Activated CD4-positive, alpha-beta T cell treated with anti-CD3 and anti-CD28 coated beads, Interleukin-2, amount 10 ng/mL, durations not matched to agents 24 days and 14 days (primary cell): ENCODE measurements around the gene GABPB2. TPM values are rescaled to one million over a fixed set of nuclear protein-coding genes. Genes with fewer than 3 reads are reported as not detected.
"Not testable (repeated sequence)": the region's sequence is repeated elsewhere in the genome, so short reads cannot be mapped to it uniquely, and the experiment has no call there.

Experiments
- DNase-seq: peaks from one replicate; pipeline ENCODE4 v3.0.0; 2022
- H3K27ac Mint-ChIP-seq: one replicate; pipeline ENCODE4 v1.8.0; 2022; ENCODE audit warnings: mild to moderate bottlenecking, mixed read lengths
- H3K27me3 Mint-ChIP-seq: one replicate; pipeline ENCODE4 v1.8.0; 2022; ENCODE audit warnings: mixed read lengths
- H3K36me3 Mint-ChIP-seq: one replicate; pipeline ENCODE4 v1.8.0; 2022; ENCODE audit warnings: low read depth, mild to moderate bottlenecking, mixed read lengths
- H3K4me1 Mint-ChIP-seq: one replicate; pipeline ENCODE4 v1.8.0; 2021; ENCODE audit warnings: mixed read lengths
- H3K4me3 Mint-ChIP-seq: one replicate; pipeline ENCODE4 v1.8.0; 2022; ENCODE audit warnings: mild to moderate bottlenecking, moderate library complexity, mixed read lengths
- H3K9me3 Mint-ChIP-seq: one replicate; pipeline ENCODE4 v1.8.0; 2021; ENCODE audit warnings: mixed read lengths
- intact Hi-C: fragments of 100-400 bp; cut with micrococcal nuclease; formaldehyde crosslinking; loops from one replicate; pipeline ENCODE4 v1.15.1; 2023
- total RNA-seq: library from RNA; stranded (reverse); gene quantifications from 2 replicates; pipeline ENCODE4 v1.2.3, GENCODE V29; 2022

GABPB2 gene
- total RNA-seq, 1 donor from 2014 or later: 19.4 TPM

- Mint-ChIP-seq H3K27me3 (no peaks in the 10 kb centered on the region), H3K4me1 (peaks cover 27% of the 10 kb centered on the region), H3K4me3 (no peak overlapping the region), H3K9me3 (no peaks in the 10 kb centered on the region), H3K27ac (no peak overlapping the region), H3K36me3 (peaks cover 10% of the 10 kb centered on the region)
- no peak for DNase-seq
- intact Hi-C loops: no loop called here
Observed at GRCh38 chr1:151065089-151065645, 5.4 kb upstream of the GABPB2 start.

GRCh38 chr1:151067185-151067584, 3.4 kb upstream of the GABPB2 start:
- Mint-ChIP-seq H3K27ac (no peak overlapping the region), H3K4me1 (peaks cover 15% of the 10 kb centered on the region), H3K9me3 (no peaks in the 10 kb centered on the region), H3K27me3 (no peaks in the 10 kb centered on the region), H3K36me3 (peaks cover 10% of the 10 kb centered on the region), H3K4me3 (no peak overlapping the region)
- intact Hi-C loops: no loop called here
- no peak for DNase-seq

- intact Hi-C loops: no loop called here
- Mint-ChIP-seq H3K27ac (peak overlapping the region; percentile 99), H3K9me3 (no peaks in the 10 kb centered on the region), H3K4me1 (peaks cover 17% of the 10 kb centered on the region), H3K4me3 (peak overlapping the region; percentile 91), H3K36me3 (peaks cover 11% of the 10 kb centered on the region), H3K27me3 (no peaks in the 10 kb centered on the region)
- no peak for DNase-seq
Observed at GRCh38 chr1:151069103-151069486, 1.5 kb upstream of the GABPB2 start.

GRCh38 chr1:151072224-151072623, 1.7 kb downstream of the GABPB2 start:
- peaks cover 17% of the 10 kb centered on the region for H3K4me1 Mint-ChIP-seq
- H3K27me3 Mint-ChIP-seq: no peaks in the 10 kb centered on the region
- intact Hi-C loops: no loop called here
- H3K27ac Mint-ChIP-seq: no peak overlapping the region
- peaks cover 10% of the 10 kb centered on the region for H3K36me3 Mint-ChIP-seq
- DNase-seq: no peak
- H3K4me3 Mint-ChIP-seq: peak overlapping the region; percentile 91
- no peaks in the 10 kb centered on the region for H3K9me3 Mint-ChIP-seq

GRCh38 chr1:151085953-151086559, 15.5 kb downstream of the GABPB2 start:
- Mint-ChIP-seq H3K4me1 (no peaks in the 10 kb centered on the region), H3K4me3 (no peak overlapping the region), H3K27ac (no peak overlapping the region), H3K36me3 (peaks cover 10% of the 10 kb centered on the region), H3K27me3 (no peaks in the 10 kb centered on the region), H3K9me3 (no peaks in the 10 kb centered on the region)
- DNase-seq: no peak
- intact Hi-C loops: no loop called here

GRCh38 chr1:151097426-151097825, 26.9 kb downstream of the GABPB2 start:
- DNase-seq, H3K9me3 Mint-ChIP-seq, H3K27ac Mint-ChIP-seq, intact Hi-C loops, H3K4me1 Mint-ChIP-seq, H3K4me3 Mint-ChIP-seq, H3K36me3 Mint-ChIP-seq, H3K27me3 Mint-ChIP-seq: not testable (repeated sequence)

GRCh38 chr1:151098126-151098525, 27.6 kb downstream of the GABPB2 start:
- intact Hi-C loops: no loop called here
- Mint-ChIP-seq H3K27me3 (no peaks in the 10 kb centered on the region), H3K4me3 (no peak overlapping the region), H3K36me3 (peaks cover 6% of the 10 kb centered on the region), H3K9me3 (no peaks in the 10 kb centered on the region), H3K4me1 (no peaks in the 10 kb centered on the region), H3K27ac (no peak overlapping the region)
- DNase-seq: no peak

GRCh38 chr1:151104630-151105029, 34.1 kb downstream of the GABPB2 start:
- Mint-ChIP-seq H3K9me3 (no peaks in the 10 kb centered on the region), H3K4me1 (no peaks in the 10 kb centered on the region), H3K27me3 (no peaks in the 10 kb centered on the region), H3K36me3 (peaks cover 11% of the 10 kb centered on the region), H3K27ac (no peak overlapping the region), H3K4me3 (no peak overlapping the region)
- intact Hi-C loops: no loop called here
- no peak for DNase-seq

- Mint-ChIP-seq H3K9me3 (no peaks in the 10 kb centered on the region), H3K4me1 (no peaks in the 10 kb centered on the region), H3K27me3 (no peaks in the 10 kb centered on the region), H3K27ac (no peak overlapping the region), H3K4me3 (no peak overlapping the region), H3K36me3 (peaks cover 13% of the 10 kb centered on the region)
- no peak for DNase-seq
- intact Hi-C loops: no loop called here
Observed at GRCh38 chr1:151106894-151107293, 36.3 kb downstream of the GABPB2 start.

- no peak for DNase-seq
- Mint-ChIP-seq H3K4me3 (no peak overlapping the region), H3K27ac (no peak overlapping the region), H3K27me3 (no peaks in the 10 kb centered on the region), H3K36me3 (peaks cover 13% of the 10 kb centered on the region), H3K4me1 (no peaks in the 10 kb centered on the region), H3K9me3 (no peaks in the 10 kb centered on the region)
- intact Hi-C loops: no loop called here
Observed at GRCh38 chr1:151108331-151108730, 37.8 kb downstream of the GABPB2 start.

GRCh38 chr1:151113877-151114276, 43.3 kb downstream of the GABPB2 start:
- Mint-ChIP-seq H3K4me1 (no peaks in the 10 kb centered on the region), H3K9me3 (no peaks in the 10 kb centered on the region), H3K36me3 (peaks cover 7% of the 10 kb centered on the region), H3K27me3 (no peaks in the 10 kb centered on the region), H3K27ac (no peak overlapping the region), H3K4me3 (no peak overlapping the region)
- DNase-seq: no peak
- intact Hi-C loops: no loop called here

- intact Hi-C loops: no loop called here
- no peaks in the 10 kb centered on the region for H3K4me1 Mint-ChIP-seq
Observed at GRCh38 chr1:151124763-151125403, 54.3 kb downstream of the GABPB2 start.

GRCh38 chr1:151128800-151129199, 58.2 kb downstream of the GABPB2 start:
- Mint-ChIP-seq H3K36me3 (peaks cover 6% of the 10 kb centered on the region), H3K9me3 (no peaks in the 10 kb centered on the region), H3K27me3 (peaks cover 7% of the 10 kb centered on the region), H3K4me1 (peaks cover 6% of the 10 kb centered on the region), H3K4me3 (no peak overlapping the region), H3K27ac (no peak overlapping the region)
- intact Hi-C loops: no loop called here
- DNase-seq: no peak

More at GRCh38 chr1:151124763-151125403, 54.3 kb downstream of the GABPB2 start:
- Mint-ChIP-seq H3K4me3 (no peak overlapping the region), H3K27me3 (no peaks in the 10 kb centered on the region), H3K9me3 (no peaks in the 10 kb centered on the region), H3K36me3 (peaks cover 9% of the 10 kb centered on the region), H3K27ac (no peak overlapping the region)
- DNase-seq: no peak

- peaks cover 7% of the 10 kb centered on the region for H3K27me3 Mint-ChIP-seq
- peak; percentile 91 for DNase-seq
- H3K4me3 Mint-ChIP-seq: peak overlapping the region; percentile 70
- no peaks in the 10 kb centered on the region for H3K9me3 Mint-ChIP-seq
- H3K36me3 Mint-ChIP-seq: peaks cover 2% of the 10 kb centered on the region
- intact Hi-C loops: loop anchor here (2.0 kb wide), 2 partner anchors 16 to 26 kb away; partner anchors contain the start of genes SEMA6C and TNFAIP8L2
- peak overlapping the region; percentile 49 for H3K27ac Mint-ChIP-seq
- H3K4me1 Mint-ChIP-seq: peaks cover 6% of the 10 kb centered on the region
Observed at GRCh38 chr1:151130987-151131586, 60.5 kb downstream of the GABPB2 start.
